ENCODE data around the gene TMEM169.

TMEM169 gene

GRCh38 chr2:216119986-216120385, 38.3 kb downstream of the TMEM169 start:
- H3K4me3 ChIP-seq (replicated peaks; ENCODE audit: insufficient read depth, low read length), result no peak overlapping the region
- TF ChIP-seq CTCF (IDR thresholded peaks at IDR 0.05; ENCODE audit: insufficient read depth, low read length), result no peak
- TF ChIP-seq GABPA (IDR thresholded peaks at IDR 0.05; ENCODE audit: low read depth), result no peak
- TF ChIP-seq POLR2AphosphoS5 (IDR thresholded peaks at IDR 0.05; ENCODE audit: low read depth), result no peak
- TF ChIP-seq SPI1 (IDR thresholded peaks at IDR 0.05; ENCODE audit: borderline replicate concordance, low read depth), result no peak
- no peak for TF ChIP-seq REST (IDR thresholded peaks at IDR 0.05; ENCODE audit: insufficient replicate concordance, low read depth)
- no peak for DNase-seq (ENCODE audit: low read depth in 1 of 2, low spot score in 1 of 2)
- no peaks in the 10 kb centered on the region for H3K27me3 ChIP-seq (ENCODE audit: insufficient read depth, poor library complexity, severe bottlenecking)
- no peak overlapping the region for H3K27ac ChIP-seq (replicated peaks)

- no peak for DNase-seq (ENCODE audit: low read depth in 1 of 2, low spot score in 1 of 2)
- TF ChIP-seq CTCF (IDR thresholded peaks at IDR 0.05; ENCODE audit: insufficient read depth, low read length) (no peak), REST (IDR thresholded peaks at IDR 0.05; ENCODE audit: insufficient replicate concordance, low read depth) (no peak), SPI1 (IDR thresholded peaks at IDR 0.05; ENCODE audit: borderline replicate concordance, low read depth) (no peak), GABPA (IDR thresholded peaks at IDR 0.05; ENCODE audit: low read depth) (no peak), POLR2AphosphoS5 (IDR thresholded peaks at IDR 0.05; ENCODE audit: low read depth) (no peak)
- H3K27me3 ChIP-seq (ENCODE audit: insufficient read depth, poor library complexity, severe bottlenecking), result no peaks in the 10 kb centered on the region
- H3K27ac ChIP-seq (replicated peaks), result no peak overlapping the region
- no peak overlapping the region for H3K4me3 ChIP-seq (replicated peaks; ENCODE audit: insufficient read depth, low read length)
These were observed 39.5 kb downstream of the TMEM169 start for GRCh38 chr2:216121255-216121654.

GRCh38 chr2:216126943-216127342, 45.2 kb downstream of the TMEM169 start:
- no peak overlapping the region for H3K4me3 ChIP-seq (replicated peaks; ENCODE audit: insufficient read depth, low read length)
- peak overlapping the region; percentile 60 for H3K27ac ChIP-seq (replicated peaks)
- H3K27me3 ChIP-seq (ENCODE audit: insufficient read depth, poor library complexity, severe bottlenecking), result no peaks in the 10 kb centered on the region
- peak in 1 of 2 experiments; percentile 6 for DNase-seq (ENCODE audit: low read depth in 1 of 2, low spot score in 1 of 2)
- TF ChIP-seq SPI1 (IDR thresholded peaks at IDR 0.05; ENCODE audit: borderline replicate concordance, low read depth) (no peak), POLR2AphosphoS5 (IDR thresholded peaks at IDR 0.05; ENCODE audit: low read depth) (no peak), REST (IDR thresholded peaks at IDR 0.05; ENCODE audit: insufficient replicate concordance, low read depth) (no peak), GABPA (IDR thresholded peaks at IDR 0.05; ENCODE audit: low read depth) (no peak), CTCF (IDR thresholded peaks at IDR 0.05; ENCODE audit: insufficient read depth, low read length) (no peak)

All from HL-60 (cell line).